GM18519 (cell line): Measurements from ENCODE around the gene FRMD4A.

Experiments used
- ATAC-seq: cut with Tn5 transposase; IDR thresholded peaks from one replicate; pipeline ENCODE4 v1.9.1; 2021; ENCODE audit warnings: mild to moderate bottlenecking, moderate library complexity; ENCODE audit not compliant: unreplicated experiment, low FRiP score

Gene FRMD4A

DNA sequence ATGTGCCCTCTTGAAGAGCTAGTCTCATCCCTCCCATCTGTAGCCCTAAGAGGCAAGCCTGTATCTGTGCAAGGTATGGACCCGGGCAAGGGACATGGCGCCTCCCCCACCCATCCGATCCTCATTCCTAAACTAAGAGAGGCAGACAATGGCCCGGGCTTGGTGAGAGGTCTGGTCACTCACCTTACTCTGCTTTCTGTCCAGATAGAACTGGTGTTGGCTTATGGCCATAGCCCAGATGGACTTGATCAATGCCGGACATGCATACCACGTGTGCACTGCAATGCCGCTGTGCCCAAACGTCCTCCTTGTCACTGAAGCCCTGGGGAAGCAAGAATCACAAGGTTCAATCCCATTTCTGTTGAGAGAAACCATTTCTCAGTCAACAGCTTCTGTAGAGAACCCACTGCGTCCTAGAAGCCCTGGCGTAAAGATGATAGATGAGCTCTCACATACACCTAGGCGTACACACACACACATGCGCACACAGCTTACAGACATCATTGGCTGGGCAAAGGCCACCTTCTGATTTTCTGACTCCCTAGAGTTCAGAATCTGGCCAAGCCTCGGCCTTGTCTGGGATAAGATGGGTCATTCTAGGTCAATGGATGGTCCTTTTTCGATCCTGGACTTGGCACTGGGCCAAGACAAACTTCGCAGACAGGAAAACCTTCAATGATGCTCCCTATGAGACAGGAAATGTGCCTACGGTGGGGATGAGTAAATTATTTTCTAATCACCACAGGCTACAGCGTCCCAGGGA lies 629.4 kb downstream of the FRMD4A start:
- ATAC-seq, result no peak

DNA sequence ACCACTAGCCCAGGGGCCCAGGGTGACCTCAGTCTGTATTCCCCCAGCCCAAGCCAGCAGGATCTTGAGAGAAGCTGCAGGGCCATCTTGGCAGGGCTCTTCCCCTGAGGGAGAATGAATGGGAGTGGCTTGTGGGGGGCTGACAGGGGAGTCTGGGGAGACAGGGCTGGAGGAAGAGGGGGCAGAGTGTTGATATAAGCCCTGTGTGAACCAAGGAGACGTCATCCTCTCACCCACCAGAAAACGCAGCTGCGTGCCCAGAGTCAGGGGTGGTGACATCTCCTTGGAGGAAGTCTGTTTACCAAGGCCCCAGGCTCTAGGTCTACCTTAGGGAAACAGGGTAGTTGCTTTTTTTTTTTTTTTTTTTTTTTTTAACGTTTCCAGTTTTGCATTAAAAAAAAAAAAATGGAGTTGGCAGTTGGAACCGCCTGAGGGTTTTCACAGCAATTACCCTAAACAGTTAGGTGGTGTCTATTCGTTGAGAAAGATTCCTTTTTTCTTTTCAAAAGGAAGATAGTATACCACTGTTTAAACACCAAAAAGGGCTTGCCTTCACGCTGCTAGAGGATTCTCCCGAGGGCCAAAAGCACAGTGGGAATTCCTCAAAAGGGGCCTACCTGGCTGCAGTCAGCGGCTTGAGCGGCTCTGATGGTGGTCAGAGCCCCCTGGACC lies 630.1 kb downstream of the FRMD4A start:
- ATAC-seq, result no peak

DNA sequence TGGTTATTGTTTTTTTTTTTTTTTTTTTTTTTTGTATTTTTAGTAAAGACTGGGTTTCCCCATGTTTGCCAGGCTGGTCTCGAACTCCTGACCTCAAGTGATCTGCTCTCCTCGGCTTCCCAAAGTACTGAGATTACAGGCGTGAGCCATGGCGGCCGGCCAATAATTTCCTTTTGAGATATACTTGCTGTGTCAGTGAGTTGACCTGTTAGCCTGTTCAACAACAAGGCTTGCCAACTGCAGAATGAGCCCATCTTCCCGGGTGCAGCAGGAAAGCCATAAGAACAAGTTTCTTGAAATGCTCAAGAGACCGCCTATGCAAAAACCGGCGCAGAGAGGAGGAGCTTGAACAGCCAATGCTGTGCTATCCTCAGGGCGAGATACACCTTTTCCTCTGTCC lies 631.5 kb downstream of the FRMD4A start:
- ATAC-seq, result no peak

DNA sequence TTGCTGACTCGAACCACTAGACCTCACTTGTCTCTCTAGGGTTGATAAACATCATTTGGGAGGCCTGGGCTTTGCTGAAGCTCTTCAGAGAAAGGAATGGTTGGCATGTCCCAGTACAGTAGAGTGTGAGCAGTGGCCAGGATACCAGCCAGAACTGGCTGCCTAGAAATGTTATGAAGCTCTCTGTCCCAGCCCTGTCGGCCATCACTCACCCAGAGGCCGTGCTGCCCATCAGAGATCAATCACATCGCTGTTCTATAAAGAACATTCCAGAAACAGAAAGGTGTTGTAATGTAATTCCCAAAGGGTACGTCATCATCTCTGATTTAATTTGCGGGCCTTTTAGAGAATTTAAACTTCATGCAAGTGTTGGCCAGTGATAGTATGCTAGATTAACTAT lies 632.5 kb downstream of the FRMD4A start:
- no peak for ATAC-seq

DNA sequence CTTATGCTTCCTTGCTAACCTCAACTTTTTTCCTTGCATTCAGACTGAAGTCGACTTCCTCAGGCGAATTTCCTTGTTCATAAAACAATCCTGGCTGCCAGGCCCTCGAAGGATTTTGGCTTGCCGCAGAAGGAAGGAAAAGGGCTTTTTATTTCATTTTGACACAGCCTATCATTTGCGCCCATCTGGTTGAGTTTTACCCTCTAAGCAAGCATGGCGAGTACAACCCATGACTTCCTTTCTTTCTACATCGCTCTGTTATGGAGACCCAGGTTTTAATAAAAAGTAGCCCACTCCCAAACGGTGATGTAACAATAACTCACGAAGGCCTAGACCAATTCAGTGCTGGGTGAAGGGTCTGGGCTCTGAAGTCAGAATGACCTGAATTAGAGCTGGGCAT lies 634.7 kb downstream of the FRMD4A start:
- ATAC-seq, result no peak

DNA sequence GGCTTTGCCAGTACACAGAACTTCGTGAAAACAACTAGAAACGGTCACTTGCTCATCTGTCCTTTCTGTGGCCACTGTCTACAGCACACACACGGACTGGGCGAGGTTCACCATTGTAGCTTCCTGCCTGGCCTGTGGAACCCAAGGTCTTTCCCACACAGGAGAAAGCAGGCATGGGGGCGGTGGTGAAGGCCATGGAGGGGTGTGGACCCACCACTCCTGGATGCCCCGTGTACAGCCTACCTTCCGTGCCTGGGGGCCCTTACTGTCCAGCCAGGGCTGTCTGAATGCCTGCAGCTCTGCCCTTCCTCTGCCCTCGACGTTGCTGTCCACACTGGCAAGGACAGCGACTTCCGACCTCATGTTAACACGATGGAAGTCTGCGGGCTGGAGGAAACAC lies 635.1 kb downstream of the FRMD4A start:
- ATAC-seq, result no peak

DNA sequence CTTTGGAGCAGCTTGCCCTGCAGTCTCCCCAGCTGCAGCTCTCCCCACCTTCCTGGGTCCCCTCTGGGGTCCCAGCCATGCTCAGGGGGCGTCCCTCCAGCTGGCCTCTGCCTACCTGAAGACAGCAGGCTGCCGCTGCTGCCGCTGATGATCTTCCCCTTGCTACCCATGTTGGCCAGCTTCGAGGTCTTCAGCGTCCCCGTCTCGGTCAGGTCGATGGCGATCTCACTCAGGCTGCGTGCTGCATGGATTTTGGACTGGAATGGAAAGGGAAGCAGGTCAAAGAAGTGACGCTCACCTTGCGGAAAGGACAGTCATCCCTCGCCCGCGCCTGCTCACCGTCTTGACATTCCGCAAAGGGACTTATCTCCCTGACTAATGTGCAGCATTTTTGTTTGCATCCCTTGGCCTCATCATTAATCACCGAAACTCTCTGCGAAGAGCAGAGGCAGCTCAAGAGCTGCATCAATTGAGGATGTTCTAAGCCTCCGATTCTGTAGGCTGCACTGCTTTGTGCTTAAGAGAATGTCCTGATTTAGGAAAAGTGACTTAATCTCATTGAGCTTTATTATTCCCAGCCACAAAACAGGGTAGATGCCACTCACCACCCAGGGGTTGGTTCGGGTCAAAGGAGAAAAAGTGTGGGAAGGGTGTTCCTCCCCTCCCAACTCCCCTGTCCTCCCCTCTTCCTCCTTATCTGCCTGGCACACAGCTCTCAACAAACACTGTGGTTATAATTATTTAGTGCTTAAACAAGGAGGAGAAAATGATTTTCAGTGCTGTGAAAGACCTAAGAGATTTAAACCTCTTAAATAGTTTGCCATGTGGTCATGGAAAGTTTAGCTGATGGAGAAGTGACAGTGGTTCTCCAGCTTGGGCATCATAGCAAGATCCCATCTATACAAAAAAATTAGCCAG lies 636.7 kb downstream of the FRMD4A start:
- ATAC-seq, result no peak

DNA sequence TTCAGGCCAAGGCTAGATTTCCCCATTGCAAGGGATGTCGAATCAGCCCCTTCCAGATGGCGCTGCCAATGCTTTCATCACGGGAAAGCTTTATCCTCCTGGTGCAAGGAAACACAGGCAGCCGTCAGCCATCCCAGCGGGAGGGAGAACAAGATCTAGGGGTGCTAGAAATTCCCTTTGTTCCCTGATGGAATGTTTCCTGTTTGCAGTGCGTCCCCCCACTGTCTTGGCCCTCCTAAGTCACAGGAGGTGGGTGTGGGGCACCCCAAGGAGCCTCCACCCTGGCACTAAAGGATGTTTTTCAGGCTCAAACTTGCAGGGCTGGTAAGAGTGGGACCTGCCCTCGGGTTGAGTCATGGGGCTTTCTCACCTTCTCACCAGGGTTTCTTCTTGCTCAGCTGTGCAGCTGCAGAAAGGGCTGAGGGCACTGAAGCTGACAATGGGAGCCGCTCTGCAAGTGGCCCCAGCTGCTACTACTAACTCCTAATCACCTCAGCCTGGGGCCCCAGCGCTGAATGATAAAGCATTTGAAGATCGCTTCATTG lies 640.4 kb downstream of the FRMD4A start:
- no peak for ATAC-seq

DNA sequence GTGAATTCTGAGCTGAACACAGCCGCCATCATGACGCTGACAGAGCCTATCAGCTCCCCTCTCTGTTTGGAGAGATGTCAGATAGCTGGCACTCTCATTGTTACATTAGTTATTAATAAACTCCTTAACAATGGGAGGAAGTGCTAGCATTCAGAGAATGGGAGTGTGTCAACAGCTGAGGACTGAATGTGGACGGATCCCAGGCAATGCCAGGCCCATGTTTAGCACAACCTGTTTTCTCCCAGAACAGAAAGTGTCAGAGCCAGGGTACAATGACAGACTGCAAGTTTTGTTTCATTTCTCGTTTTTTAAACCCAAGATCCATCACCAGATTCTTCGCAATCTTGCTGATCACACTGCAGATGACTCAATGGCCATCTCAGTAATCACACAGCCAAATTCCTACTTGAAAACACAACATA lies 644.4 kb downstream of the FRMD4A start:
- ATAC-seq, result no peak

DNA sequence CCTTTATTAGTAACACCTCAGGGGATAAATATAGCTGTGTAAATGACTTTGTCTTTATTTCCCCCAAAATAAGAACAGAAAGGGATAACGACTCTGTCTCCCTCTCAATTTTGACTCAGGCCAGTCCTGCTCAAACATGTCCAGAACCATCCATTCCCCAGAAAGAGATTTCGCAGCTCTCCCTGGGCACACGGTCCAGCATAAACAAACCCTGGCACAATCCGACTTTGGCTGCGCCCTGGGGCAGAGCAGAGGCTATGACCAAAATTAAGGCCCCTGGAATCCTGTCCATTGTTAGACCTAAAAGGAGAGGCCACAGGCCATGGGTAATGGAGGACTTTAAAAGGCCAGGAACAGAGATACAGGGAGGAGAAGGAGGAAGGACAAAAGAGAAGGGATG lies 644.8 kb downstream of the FRMD4A start:
- ATAC-seq, result no peak

DNA sequence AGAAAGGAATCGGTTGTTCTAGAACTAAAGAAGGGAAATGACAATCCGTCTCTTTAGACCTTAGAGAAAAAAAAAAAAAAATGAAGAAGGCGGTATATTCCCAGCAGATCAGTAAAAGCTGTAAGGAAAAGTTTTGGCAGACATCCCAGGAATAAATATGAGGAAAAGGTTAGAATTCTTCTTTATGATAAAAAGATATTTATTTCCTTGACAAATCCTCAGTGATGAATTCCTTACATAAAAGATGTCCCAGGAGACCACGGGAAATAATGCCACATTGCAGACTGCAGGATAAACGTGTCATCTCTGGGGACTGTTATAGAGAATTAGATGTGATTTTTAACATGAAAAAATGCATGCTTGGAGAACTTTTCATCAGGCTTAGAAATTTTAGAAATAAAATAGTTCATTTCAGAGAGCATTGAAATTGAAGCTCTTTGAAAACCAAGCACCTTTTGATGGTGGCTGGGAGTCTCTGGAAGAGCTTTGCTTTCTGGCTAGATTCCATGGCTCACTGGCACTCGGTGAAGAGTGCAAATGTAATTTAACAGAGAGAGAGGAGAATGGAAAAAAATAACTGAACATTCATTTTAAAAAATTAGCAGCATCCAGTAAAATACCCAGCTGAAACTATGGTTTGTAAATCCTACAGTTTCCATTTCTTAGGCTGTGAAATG lies 645.8 kb downstream of the FRMD4A start:
- ATAC-seq, result no peak

DNA sequence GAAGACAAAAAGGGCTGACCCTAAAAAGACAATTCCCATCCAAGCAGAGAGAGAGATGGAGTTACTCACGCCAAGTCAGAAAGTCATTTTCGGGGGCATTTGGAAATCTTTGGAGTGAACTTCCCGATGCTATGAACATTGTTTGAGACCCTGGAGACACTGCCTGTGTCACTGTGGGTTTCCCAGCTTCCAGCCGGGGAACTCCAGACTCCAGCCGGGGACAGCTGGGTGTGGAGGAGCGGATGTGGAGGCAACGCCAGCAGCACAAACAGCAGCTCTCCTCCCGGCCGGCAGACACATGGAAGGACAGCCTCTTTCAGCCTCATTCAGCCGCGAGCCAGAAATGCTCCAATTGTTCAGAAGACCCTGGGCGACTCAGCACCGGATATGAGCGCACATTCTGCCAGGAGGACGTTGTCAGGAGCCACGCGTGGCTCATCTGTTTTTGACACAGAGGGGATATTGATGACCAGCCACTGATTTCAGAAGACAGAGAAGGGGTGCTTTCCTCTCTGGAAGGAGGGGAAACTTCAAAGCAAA lies 646.4 kb downstream of the FRMD4A start:
- no peak for ATAC-seq

DNA sequence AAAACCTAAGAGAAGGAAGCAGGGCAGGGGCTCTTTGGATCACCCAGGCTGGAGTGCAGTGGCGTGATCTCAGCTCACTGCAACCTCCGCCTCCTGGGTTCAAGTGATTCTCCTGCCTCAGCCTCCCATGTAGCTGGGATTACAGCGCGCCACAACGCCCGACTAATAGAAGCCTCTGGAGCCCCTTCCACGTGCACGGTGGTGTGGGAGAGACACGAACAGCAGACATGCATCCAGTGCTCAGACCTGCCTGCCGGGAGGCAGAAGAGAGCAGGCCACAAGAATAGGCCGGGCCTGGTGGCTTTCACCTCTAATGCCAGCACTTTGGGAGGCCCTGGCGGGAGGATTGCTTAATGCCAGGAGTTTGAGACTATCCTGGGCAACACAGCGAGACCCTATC lies 647.7 kb downstream of the FRMD4A start:
- ATAC-seq, result no peak

DNA sequence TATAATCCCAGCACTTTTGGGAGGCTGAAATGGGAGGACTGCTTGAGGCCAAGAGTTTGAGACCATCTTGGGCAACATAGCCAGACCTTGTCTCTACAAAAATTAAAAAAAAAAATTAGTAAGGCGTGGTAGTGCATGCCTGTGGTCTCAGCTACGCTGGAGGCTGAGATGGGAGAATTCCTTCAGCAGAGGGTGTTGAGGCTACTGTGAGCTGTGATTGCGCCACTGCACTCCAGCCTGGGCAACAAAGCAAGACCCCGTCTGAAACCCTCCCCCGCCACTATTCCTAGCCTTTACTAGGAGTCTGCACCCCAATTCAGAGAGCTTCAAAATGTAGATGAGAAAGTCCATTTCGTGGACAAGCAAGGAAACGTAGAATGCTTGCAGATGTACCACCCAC lies 648.8 kb downstream of the FRMD4A start:
- no peak for ATAC-seq

DNA sequence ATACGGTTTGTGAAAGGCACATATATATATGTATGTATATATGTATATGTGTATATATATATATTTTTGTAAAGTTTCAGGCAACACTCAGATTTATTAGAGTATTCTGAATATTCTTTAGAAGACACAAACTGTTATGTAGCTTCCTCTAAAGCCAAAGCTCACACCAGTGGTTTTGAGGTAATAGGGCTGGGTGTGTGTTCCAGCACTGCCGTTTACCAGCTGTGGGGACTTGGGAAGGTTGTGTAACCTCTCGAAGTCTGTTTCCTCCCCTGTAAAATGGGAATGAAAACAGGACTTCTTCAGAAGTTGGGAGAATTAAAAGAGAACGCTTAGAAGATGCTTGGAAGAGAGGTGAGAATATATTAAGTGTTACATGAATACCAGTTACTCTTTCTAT lies 649.2 kb downstream of the FRMD4A start:
- ATAC-seq, result no peak

DNA sequence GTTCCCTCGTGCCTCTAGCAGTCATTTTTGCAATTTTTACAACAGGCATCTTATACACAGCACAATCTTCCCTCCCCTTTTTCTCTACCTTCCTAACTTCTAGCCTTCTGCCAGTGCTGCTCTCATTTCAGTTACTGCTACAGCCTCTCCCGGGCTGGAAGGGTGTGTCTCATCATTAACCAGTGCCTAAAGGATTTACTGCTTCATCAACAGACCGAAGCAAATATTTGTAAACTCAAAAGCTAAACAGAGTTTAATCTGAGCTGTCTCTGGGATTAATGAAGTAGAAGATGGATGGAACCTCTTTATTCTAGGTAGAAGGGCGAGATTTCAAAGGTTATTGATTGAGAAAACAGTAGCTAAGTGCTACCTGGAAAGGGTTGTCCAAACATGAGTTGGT lies 649.6 kb downstream of the FRMD4A start:
- no peak for ATAC-seq

DNA sequence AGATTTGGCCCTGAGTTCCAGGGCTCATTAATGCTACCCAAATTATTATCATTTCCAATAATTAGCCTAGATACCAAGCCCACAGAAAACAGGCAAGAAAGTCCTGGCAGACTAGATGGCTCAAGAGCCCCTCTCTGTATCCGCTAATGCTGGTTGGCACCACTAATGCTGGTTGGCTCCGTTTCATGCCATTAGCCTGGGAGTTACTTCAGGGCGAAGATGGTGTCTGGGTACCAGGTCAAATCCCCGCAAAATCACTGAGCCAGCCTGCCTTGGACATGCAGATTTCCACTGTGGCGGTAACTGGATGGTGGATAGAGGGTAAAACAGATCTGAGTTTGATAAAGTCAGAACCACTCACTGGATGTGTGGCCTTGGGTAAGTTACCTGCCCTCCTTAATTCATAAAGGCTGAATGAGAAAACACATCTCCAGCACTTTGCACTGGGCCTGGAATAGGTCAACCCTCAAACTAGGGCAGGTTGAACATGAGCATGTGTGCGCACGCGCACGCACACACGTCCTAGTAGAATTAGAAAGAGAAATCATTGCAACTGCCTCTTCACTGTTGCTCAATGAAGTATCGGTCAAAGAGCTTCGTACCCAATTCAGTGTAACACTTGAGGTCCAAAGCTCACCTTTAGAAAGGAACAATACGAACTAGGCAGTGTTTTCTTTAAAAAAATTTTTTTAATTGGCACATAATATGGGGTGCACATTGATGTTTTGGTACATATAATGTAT lies 652.5 kb downstream of the FRMD4A start:
- no peak for ATAC-seq

DNA sequence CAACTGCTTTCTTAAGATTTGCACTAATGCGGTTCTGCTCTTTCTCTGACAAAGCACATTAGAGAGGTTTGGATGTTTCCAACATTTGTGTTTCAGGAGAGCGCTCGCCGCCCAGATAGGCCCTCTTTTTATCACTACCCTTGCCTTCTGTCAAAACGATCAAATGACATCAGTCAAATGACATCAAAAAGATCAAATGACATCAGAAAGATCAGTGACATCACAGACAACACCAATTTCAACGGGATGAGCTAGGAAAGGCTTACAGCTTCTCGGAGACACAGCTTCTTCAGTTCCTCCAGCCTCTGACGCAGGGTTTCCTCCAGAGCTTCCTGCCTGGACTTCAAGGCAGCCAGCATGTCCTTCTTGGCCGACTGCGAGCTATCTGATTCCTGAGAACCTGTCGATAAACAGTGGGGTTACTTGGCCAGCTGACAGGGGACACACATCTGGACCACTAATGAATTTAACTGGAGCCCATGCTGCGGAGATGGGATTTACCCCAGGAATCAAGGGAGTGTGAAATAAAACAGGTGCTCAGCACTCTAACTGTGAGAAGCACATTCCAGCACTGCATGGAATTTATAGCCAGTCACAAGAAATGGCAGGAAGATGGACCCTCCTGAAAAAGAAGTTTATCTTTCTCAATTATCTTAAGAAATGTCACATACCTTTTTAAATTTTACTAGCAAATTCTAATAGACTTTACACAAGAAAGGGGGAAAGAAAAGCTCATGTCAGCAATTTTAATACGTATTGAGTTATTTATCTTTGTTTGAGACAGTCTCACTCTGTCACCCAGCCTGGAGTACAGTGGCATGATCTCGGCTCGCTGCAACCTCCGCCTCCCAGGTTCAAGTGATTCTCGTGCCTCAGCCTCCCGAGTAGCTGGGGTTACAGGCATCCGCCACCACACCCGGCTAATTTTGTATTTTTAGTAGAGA lies 655.8 kb downstream of the FRMD4A start:
- no peak for ATAC-seq
